Activated T-helper 1 cell treated with Interleukin-2 at 50 U/mL for 16 hours (primary cell): Measurements from ENCODE around the gene TOMM20.
"Not testable (repeated sequence)": the region's sequence is repeated elsewhere in the genome, so short reads cannot be mapped to it uniquely, and the experiment has no call there.

Source experiments
- DNase-seq: peaks from one replicate; pipeline ENCODE4 v3.0.0-alpha.2; 2020; ENCODE audit warnings: low read depth

TOMM20 gene

DNA sequence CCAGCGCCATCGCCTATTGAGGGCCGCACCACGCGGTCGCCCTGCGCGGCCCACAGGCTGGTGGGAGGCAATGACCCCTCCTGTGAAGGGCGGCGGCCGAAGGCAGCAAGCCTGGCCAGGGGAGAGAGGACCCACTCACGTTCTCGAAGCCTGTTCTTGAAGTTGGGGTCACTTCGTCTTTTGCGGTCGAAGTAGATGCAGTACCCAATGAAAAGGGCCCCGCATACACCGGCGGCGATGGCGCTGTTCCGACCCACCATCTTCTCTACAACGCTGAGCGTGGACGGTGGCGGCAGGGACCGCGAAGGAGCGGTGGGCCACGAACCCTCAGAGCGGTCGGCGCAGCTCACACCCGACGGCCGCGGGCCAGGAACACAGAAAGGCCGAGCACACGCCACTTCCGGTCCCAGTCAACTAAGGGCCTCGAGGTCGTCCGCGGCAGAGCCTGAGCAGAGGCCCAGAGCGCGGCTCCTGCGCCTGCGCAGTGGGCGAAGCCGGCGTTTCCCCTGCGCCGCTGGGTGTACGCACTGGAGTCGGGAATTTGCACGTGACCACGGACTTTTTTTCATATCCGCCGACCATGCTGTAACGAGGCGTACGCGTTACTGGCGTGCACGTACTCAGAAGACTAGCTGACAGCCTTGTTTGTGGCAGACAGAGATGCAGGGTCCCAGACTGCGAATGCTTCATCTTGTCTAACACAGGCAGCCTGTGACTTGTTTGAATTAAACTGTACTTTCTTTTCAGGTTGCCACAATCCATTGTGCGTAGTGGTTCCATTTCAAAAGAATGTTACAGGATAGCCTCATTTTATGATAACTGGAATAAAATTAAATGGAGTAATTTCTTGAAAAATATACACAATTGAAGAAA, at the start of gene TOMM20:
Gene TOMM20 (minus strand): TSS at position 382 of the 873 bp plus-strand sequence. CDS start 122 bp downstream, at position 260.
- DNase-seq = peak; percentile 92

DNA sequence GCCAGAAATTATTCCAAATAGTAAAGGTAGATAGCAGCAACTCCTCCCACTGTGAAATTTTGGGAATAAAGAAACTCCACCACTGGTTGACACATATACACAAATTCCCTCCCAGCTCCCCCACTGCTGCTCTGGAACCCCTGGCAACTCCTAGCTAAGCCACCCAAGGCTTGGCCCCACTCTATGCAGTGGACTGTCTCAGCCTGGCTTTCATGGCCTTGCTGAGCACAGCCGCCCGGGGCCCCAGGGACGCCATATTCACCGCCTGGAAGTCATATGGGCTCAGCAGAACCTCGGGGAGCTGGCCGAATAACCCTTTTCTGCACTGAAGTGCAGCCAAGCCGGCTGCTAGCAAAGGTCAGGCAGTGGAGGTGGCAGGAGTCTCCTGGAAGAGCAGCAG, 47.8 kb upstream of the TOMM20 start:
- DNase-seq = no peak

DNA sequence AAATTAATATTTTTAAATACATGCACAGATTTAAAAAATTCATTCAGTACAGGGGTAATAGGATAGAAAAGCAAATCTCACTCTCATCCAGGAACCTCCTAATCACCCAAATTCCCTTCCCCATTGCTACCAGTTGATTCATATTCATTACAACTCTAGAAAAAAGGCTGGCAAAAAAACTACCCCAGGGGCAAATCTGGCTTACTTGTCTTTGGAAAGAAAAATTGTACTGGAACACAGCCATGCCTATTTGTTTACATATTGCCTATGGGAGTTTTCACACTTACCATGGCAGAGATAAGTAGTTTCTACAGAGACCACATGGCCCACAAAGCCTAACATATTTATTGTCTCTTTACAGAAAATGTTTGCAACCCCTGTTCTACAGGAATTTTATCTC, 41.3 kb upstream of the TOMM20 start:
- DNase-seq = no peak

DNA sequence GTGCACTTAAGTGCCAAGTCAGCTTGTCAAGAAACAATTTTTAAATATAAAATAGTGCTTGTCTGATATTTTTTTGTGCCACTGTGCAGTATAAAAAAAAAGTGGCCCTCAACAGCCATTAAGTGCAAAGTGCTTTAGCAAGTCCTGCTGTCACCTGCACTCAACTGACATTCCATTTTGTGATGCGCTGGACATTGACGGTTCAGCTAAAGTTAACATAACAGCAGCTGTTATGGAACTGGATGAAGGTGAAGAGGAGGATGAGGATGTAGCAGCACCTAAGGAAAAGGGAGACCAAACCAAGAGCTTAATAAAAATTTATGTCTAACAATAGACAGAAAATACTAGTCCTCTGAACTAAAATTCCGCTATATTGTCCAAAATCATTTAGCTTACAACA, 39.7 kb upstream of the TOMM20 start:
- DNase-seq = no peak

DNA sequence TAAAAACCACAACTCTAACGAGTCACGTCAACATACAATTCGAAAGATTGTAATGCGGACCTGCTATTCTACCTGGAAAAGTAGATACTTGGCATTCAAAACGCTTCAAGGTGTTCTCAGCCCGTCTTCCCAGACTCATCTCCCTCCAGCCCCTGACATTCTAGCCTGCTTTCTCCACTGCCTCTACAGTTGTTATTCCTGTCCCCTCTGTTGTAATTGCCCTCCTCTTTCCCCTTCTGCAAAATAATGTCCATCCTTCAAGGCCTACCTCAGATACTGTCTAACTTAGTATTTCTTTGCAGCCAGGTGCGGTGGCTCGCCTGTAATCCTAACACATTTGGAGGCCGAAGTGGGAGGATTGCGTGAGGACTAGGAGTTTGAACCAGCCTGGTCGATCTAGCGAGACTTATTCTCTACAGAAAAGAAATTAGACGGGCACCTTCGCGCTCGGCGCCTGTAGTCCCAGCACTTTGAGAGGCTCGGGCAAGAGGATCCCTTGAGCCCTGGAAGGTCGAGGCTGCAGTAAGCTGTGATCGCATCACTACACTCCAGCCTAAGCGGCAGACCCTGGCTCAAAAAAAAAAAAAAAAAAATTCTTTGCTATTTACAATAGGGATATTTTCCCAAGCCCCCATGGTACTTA, 33.2 kb upstream of the TOMM20 start:
- DNase-seq = no peak

DNA sequence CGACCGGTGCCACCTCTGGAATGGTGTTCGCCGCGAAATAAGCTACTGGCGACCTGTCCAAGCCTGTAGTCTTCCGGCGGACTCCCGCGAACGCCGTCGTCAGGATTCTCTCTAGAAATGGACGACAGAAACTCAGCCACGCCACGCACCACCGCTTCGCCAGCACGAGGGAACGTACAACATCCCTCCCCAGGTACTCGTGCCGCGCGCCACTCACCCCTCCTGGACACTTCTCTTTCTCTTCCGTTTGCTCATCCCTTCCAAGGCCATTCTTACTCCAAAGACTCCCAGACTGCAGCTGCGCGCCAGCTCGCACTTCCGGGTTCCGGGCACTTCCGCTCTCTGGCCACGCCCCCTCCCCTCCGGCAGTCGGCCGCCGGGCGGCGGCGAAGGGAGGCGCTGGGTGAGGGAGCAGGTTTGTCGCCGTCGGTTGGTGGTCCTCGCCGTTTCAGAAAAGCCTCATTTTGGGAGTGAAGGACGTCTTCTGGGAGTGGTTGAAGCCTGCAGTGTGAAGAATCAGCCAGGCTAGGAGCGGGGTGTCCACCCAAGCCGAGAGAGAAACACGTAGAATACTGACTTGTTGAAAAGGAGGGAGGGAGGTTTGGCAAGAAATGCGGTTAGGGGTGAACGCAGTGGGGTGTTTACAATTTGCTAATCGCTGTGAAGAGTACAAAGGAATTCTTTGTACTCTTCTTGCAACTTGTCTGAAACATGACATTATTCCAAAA, 32.5 kb upstream of the TOMM20 start, which contains the start of gene RBM34:
Gene RBM34 (minus strand): TSS at position 294 of the 728 bp plus-strand sequence. CDS start 24 bp downstream, at position 270.
- peak; percentile 90 for DNase-seq

DNA sequence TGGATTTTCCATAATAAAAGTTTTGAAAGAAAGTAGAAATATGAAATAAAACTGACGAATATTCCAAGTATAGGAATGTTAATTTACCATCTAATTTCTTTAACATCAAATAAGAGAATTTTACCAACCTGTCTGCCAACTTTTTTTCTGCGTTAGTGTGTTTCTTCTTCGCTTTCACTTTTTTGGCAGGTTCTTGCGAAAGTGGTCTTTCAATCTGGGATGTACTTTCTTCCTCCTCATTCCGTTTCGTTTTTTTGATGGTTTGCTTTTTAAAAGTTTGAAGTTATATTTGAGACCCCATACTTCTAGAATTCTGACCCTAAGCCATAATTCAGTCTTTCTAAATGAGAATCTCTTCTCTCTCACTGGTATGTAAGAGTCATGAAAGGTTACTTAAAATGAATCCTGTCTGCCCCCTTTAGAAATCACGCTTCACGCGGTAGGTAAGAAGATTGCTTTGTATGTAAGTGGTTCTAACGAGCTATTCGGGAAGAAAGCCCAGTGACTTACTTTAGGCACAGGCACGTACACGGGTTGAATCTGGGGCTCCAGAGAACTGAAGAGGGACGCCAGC, 31.8 kb upstream of the TOMM20 start:
- no peak for DNase-seq

DNA sequence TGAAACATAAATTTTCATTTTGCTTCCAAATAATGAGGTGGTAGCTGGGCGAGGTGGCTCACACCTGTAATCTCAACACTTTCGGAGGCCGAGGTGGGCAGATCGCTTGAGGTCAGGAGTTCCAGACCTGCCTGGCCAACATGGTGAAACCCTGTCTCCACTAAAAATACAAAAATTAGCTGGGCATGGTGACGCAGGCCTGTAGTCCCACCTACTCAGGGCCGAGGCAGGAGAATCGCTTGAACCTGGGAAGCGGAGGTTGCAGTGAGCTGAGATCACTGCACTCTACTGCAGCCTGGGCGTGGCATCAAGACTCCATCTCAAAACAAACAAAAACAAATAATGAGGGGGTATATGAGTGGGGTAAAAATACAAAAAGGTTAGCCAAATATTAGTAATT, 31.3 kb upstream of the TOMM20 start:
- not testable (repeated sequence) for DNase-seq

DNA sequence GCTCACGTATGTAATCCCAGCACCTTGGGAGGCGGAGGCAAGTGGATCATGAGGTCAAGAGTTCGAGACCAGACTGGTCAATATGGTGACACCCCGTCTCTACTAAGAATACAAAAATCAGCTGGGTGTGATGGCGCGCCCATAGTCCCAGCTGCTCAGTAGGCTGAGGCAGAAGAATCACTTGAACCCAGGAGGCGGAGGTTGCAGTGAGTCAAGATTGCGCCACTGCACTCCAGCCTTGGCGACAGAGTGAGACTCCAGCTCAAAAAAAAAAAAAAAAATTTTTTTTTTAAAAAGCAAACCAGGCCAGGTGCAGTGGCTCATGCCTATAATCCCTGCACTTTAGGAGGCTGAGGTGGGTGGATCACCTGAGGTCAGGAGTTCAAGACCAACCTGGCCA, 30.6 kb upstream of the TOMM20 start:
- DNase-seq = not testable (repeated sequence)

DNA sequence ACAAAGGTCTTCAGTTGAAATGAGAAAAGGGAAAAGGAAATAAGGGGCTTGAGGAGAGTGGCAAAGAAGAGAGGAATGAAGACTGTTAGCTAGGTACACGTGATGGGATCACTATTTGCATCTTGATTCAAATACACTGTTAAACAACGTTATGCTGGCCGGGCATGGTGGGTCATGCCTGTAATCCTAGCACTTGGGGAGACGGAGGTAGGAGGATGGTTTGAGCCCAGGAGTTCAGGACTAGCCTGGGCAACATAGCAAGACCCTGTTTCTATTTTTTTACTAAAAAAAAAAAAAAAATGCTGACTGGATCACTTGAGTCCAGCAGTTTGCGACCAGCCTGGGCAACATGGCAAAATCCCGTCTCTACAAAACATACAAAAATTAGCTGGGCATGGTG, 30.0 kb upstream of the TOMM20 start:
- no peak for DNase-seq

DNA sequence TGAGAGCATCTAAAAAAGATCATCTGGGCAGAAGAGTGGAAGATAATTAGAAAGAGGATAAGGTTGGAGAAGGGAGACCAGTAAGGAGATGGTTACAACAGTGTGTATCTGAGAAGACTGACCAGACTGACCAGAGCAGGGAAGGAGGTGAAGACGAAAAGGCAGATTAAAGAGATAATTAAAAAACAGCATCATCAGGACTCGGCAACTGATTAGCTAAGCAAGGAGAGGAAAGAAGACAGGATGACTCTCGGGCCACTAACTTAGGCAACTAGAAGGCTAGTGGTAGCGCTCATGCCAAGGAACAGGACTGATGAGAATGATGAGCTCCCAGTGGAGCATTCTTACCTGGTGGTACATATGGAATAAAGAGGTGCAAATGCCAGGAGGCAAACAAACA, 28.5 kb upstream of the TOMM20 start:
- no peak for DNase-seq

DNA sequence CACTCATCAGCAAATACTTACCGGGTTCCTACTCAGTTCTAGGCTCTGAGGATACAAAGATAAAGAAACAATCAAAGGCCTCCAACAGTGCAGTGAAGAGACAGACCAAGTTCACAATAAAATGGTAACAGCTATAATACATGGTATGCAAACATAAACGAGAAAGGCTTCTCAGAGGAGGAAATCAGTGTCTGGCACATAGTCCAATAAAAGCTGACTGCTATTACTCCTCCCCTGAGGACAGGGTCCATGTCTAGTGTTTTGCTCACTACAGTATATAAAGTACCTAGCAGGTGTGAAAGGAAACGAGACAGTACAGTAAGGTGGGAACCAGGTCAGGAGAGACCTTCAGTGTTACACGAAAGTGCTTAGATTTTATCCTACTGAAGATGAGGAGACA, 28.1 kb upstream of the TOMM20 start:
- DNase-seq = no peak

DNA sequence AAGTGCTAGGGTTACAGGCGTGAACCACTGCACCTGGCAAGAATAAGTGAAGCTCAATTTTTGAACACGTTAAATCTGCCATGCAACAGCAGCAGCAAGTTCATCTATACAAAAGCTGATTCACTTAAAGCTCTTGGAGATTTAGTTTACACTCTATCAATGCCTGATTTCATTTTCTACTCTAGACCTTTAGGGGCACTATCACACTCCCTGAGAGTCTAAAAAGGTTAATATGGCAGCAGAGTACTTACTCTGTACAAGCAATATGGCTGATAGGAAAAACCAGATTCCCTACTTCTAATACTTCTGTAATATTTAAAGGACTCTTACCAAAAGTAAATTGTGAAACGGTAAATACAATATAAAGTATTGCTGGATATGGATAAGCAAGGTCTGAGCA, 27.6 kb upstream of the TOMM20 start:
- no peak for DNase-seq

DNA sequence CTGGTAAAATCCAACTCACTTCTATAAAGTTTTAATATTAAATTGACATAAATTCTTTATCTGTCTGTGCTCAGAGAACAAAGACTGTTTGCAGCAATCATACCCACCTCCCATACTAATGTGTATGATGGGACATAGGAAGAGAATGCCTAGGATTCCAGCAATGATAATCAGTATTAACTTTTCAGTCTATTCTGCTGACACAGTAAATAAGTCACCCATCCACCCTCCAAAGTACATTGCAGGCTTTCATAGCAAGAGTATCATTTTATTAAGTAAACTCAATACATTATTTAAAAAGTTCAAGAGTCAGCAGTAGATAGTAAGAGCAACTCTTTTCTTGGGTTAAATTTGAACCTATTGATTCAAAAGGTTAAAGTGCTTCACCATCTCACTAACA, 23.6 kb upstream of the TOMM20 start:
- DNase-seq = no peak

DNA sequence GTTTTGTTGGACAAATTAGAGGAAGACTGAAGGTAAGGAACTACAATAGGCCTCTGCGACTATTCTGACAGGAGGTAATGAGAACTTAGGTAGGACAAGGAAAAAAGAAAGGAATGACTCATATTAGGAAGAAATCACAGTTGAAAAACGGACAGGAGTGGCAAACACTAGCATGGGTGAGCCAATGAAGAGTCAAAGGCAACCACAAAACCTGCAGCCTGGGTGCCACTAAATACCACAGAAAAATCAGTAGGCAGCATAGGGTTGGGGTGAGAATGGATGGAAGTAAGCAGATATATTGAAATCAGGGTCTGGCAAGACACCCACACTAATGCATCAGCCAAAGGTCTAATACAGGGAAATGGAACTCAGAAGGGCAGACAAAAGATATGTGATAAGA, 22.4 kb upstream of the TOMM20 start:
- no peak for DNase-seq

DNA sequence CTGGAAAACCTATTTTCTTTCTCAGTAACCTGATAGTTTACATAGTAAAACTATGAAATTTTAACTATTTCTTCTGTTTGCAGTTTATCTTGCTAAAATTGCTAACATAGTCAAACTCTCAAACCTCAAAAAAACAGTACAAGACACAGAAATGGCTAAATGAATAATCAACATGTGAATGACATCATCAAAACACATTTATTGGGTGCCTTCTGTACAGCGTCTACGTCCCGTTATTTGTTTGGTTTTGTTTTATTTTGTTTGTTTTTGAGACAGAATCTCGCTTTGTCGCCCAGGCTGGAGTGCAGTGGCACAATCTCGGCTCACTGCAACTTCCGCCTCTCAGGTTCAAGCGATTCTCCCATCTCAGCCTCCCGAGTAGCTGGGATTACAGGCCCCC, 21.2 kb upstream of the TOMM20 start:
- no peak for DNase-seq

DNA sequence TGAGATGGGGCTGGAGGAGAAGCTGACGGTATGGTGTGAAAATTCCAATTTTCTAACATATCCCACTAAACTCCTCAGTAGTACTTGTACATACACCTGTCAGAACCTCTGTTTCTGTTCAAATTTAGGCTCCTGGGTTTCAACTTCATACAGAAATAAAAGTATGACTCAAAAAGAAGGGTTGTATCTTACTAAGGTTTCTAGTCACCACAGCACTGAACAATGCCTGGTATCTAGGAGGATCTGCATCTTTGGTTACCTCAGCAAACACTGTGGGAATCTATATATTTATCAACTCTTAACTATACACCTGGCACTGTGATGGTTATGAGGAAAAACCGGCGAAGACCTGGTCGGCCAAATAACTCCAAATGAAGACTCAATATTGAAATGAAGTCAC, 18.6 kb upstream of the TOMM20 start:
- DNase-seq = no peak

DNA sequence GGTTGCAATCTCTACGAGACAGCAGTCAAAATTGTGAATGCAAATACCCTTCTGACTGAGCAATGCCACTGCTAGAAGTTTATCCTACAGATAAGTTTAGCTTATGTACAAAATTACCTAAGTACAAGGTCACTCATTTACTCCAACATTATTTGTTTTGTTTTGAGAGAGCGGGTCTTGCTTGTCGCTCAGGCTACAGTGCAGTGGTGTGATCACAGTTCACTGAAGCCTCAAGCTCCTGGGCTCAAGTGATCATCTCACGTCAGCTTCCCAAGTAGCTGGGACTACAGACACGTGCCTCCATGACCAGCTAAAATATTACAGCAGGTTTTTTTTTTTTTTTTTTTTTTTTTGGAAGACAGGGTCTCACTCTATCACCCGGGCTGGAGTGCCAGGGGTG, 17.0 kb upstream of the TOMM20 start:
- DNase-seq = no peak

DNA sequence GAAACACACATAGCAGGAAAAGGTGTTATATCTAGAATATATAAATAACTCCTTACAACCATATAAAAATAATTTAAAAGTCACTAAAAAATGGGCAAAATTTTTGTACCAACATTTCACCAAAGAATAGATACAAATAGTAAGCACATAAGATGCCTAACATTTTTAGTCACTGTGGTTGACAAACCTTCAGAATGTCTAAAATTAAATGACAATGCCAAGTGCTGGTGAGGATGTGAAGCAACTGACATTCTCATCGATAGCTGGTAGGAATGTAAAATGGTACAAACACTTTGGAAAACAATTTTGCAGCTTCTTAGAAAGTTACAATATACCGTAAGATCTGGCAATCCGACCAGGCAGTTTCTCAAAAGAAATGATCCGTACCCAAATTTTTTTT, 14.4 kb upstream of the TOMM20 start:
- no peak for DNase-seq

DNA sequence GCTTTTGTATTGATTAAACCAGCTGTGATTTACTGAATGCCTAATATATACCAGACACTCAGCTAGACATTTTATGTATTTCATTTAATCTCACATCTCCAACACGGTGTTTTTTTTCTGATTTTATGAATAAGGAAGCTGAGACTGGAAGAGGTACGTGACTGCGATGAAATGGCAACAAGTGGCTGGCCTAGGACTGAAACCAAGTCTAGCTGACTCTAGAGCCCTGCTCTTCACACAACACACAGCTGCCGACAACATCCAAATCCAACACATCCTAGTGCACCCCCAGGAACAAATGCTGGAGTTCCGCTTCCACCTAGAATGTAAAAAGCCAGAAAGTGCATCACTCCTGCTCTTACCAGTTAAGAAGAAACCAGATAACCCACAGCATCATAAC, 10.7 kb upstream of the TOMM20 start:
- DNase-seq = no peak

DNA sequence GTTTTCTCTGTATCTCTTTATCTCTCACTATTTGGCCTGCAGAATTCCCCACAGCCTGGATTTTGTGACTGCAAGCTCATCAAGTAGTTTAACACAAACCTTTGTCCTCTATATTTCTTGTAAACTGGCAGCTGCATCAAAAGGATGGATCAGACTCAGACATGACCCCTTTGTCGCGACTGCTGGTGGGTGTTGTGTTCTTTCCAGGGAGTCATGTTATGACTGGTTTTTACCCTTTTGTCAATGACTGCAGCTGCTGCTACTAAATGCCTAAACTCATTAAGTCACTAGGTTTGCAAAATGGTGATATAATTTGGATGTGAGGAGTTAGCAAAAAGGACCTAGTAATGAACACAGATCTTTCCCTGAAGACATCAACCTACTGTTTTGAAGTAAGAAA, 10.2 kb upstream of the TOMM20 start:
- no peak for DNase-seq

DNA sequence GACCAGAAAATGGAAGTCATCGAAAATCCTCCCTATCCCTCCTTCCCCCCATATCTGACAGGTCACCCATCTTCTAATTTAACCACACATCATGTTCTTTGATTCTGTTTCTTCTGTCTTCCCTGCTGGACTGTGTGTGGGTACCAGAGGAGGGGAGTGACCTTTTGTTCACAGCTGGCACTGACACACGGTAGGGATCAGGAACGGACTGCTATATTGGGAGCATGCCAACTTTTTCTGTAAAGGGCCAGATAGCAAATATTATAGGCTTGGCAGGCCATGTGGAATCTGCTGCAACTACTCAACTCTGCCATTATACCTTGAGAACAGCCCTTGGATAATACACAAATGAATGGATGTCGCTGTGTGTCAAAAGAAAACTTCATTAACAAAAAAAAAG, 7.5 kb upstream of the TOMM20 start:
- no peak for DNase-seq

DNA sequence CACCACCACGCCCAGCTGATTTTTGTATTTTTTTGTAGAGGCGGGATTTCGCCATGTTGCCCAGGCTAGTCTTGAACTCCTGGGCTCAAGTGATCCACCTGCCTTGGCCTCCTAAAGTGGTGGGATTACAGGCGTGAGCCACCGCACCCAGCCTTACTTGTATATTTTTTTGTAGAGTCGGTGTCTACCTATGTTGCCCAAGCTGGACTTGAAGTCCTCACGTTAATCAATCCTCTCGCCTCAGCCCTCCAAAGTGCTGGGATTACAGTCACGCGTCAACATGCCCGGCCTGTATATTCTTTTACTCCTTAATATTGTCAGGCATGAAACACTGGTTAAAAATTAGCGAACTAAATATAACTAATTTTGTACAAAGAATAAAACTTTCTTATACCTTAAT, 5.5 kb upstream of the TOMM20 start:
- DNase-seq = no peak
